T-helper 17 cell (primary cell): ENCODE measurements around the gene CD302. TPM values are rescaled to one million over a fixed set of nuclear protein-coding genes. Genes with fewer than 3 reads are reported as not detected.
A peak's percentile ranks its signal among the peaks of the same experiment; 100 is the strongest.
"Not testable (repeated sequence)": the region's sequence is repeated elsewhere in the genome, so short reads cannot be mapped to it uniquely, and the experiment has no call there.

ENCODE experiments used
- ATAC-seq: fragments of 150-1000 bp; cut with Tn5 transposase; 2 replicates; pipeline ENCODE4 v1.10.0; 2021; ENCODE audit warnings: mild to moderate bottlenecking, moderate library complexity
- DNase-seq, 3 donors: peaks; one replicate each; pipeline versions ENCODE4 v3.0.0 to v3.0.0-alpha.2; 2020 to 2021
- H3K9me3 ChIP-seq: one replicate; pipeline ENCODE4 v1.7.0; 2013; ENCODE audit warnings: low read length, mild to moderate bottlenecking; ENCODE audit not compliant: control insufficient read depth, poor library complexity, severe bottlenecking
- H3K27ac Mint-ChIP-seq: one replicate; pipeline ENCODE4 v1.8.0; 2022; ENCODE audit warnings: mild to moderate bottlenecking, moderate library complexity, mixed read lengths
- H3K27me3 Mint-ChIP-seq: one replicate; pipeline ENCODE4 v1.8.0; 2022; ENCODE audit warnings: mixed read lengths
- H3K36me3 Mint-ChIP-seq: one replicate; pipeline ENCODE4 v1.8.0; 2022; ENCODE audit warnings: low read depth, mixed read lengths
- H3K4me1 Mint-ChIP-seq: one replicate; pipeline ENCODE4 v1.8.0; 2022; ENCODE audit warnings: mild to moderate bottlenecking, mixed read lengths
- H3K4me3 Mint-ChIP-seq: one replicate; pipeline ENCODE4 v1.8.0; 2022; ENCODE audit warnings: mild to moderate bottlenecking, moderate library complexity, mixed read lengths
- total RNA-seq, 4 donors: library from RNA in 2 of 4; stranded (reverse) in 2 of 4; gene quantifications; one replicate each; pipeline ENCODE4 v1.2.3 and lab custom pipeline; 2022 to 2026

The CD302 gene
- 1 to 10 TPM; 1.5 to 3.0 TPM for total RNA-seq
- 1.5 to 2.4 reads per million in 2 donors for total RNA-seq (lab: John Stamatoyannopoulos, UW)

GRCh38 chr2:159797543-159798375 lies at the start of gene CD302:
Gene CD302, minus strand, starts transcription at chr2:159798208. Its CDS starts 10 bp downstream, at chr2:159798198.
- peak within 1 kb of the TSS; percentile 81 for H3K4me3 Mint-ChIP-seq
- ATAC-seq = peak; percentile 53
- peak within 1 kb of the TSS; percentile 29 for H3K27ac Mint-ChIP-seq
- peaks cover 10% of the 10 kb centered on the region for H3K4me1 Mint-ChIP-seq
- DNase-seq = peak in 2 of 3 donors; percentile 9 to 12
- peaks cover 16% of the 10 kb centered on the region for H3K27me3 Mint-ChIP-seq
- no peaks in the 10 kb centered on the region for H3K9me3 ChIP-seq
- H3K36me3 Mint-ChIP-seq = peaks cover 7% of the 10 kb centered on the region

GRCh38 chr2:159846564-159846963 lies 48.6 kb upstream of the CD302 start:
- ATAC-seq (no peak), DNase-seq (no peak)
- Mint-ChIP-seq H3K4me3 (no peak overlapping the region), H3K27ac (no peak overlapping the region), H3K27me3 (no peaks in the 10 kb centered on the region), H3K36me3 (peaks cover 12% of the 10 kb centered on the region), H3K4me1 (peaks cover 3% of the 10 kb centered on the region)
- no peaks in the 10 kb centered on the region for H3K9me3 ChIP-seq

- Mint-ChIP-seq H3K27me3 (no peaks in the 10 kb centered on the region), H3K36me3 (peaks cover 4% of the 10 kb centered on the region), H3K4me1 (no peaks in the 10 kb centered on the region), H3K4me3 (no peak overlapping the region), H3K27ac (no peak overlapping the region)
- no peak for ATAC-seq
- no peaks in the 10 kb centered on the region for H3K9me3 ChIP-seq
- no peak for DNase-seq
Measured at GRCh38 chr2:159840616-159841015, 42.6 kb upstream of the CD302 start.

- H3K4me3 Mint-ChIP-seq = no peak overlapping the region
- peaks cover 9% of the 10 kb centered on the region for H3K36me3 Mint-ChIP-seq
- H3K4me1 Mint-ChIP-seq = no peaks in the 10 kb centered on the region
- H3K27ac Mint-ChIP-seq = no peak overlapping the region
- no peak for DNase-seq
- no peaks in the 10 kb centered on the region for H3K9me3 ChIP-seq
- H3K27me3 Mint-ChIP-seq = no peaks in the 10 kb centered on the region
- ATAC-seq = no peak
Measured at GRCh38 chr2:159832858-159833257, 34.9 kb upstream of the CD302 start.

GRCh38 chr2:159832026-159832425 lies 34.0 kb upstream of the CD302 start:
- H3K9me3 ChIP-seq = no peaks in the 10 kb centered on the region
- H3K4me3 Mint-ChIP-seq = no peak overlapping the region
- no peak overlapping the region for H3K27ac Mint-ChIP-seq
- H3K36me3 Mint-ChIP-seq = peaks cover 9% of the 10 kb centered on the region
- ATAC-seq (no peak), DNase-seq (no peak)
- H3K4me1 Mint-ChIP-seq = no peaks in the 10 kb centered on the region
- H3K27me3 Mint-ChIP-seq = no peaks in the 10 kb centered on the region

- no peak overlapping the region for H3K27ac Mint-ChIP-seq
Measured at GRCh38 chr2:159829376-159829775, 31.4 kb upstream of the CD302 start.

GRCh38 chr2:159828738-159829137 lies 30.7 kb upstream of the CD302 start:
- no peaks in the 10 kb centered on the region for H3K9me3 ChIP-seq
- DNase-seq = no peak
- Mint-ChIP-seq H3K4me1 (peaks cover 8% of the 10 kb centered on the region), H3K27me3 (no peaks in the 10 kb centered on the region), H3K4me3 (no peak overlapping the region), H3K36me3 (peaks cover 13% of the 10 kb centered on the region), H3K27ac (no peak overlapping the region)
- no peak for ATAC-seq

More at GRCh38 chr2:159829376-159829775, 31.4 kb upstream of the CD302 start:
- ATAC-seq = no peak
- H3K9me3 ChIP-seq = no peaks in the 10 kb centered on the region
- H3K27me3 Mint-ChIP-seq = no peaks in the 10 kb centered on the region
- peaks cover 14% of the 10 kb centered on the region for H3K36me3 Mint-ChIP-seq
- no peak overlapping the region for H3K4me3 Mint-ChIP-seq
- peaks cover 8% of the 10 kb centered on the region for H3K4me1 Mint-ChIP-seq
- no peak for DNase-seq

GRCh38 chr2:159822478-159822833 lies 24.4 kb upstream of the CD302 start:
- not testable (repeated sequence) for H3K27me3 Mint-ChIP-seq, ATAC-seq, H3K4me3 Mint-ChIP-seq, DNase-seq, H3K4me1 Mint-ChIP-seq, H3K27ac Mint-ChIP-seq, H3K9me3 ChIP-seq
- peaks cover 20% of the 10 kb centered on the region for H3K36me3 Mint-ChIP-seq

- peaks cover 24% of the 10 kb centered on the region for H3K36me3 Mint-ChIP-seq
- DNase-seq, H3K4me3 Mint-ChIP-seq, H3K9me3 ChIP-seq, H3K27ac Mint-ChIP-seq, H3K27me3 Mint-ChIP-seq, H3K4me1 Mint-ChIP-seq, ATAC-seq: not testable (repeated sequence)
Measured at GRCh38 chr2:159821775-159822477, 23.9 kb upstream of the CD302 start.

GRCh38 chr2:159818940-159819339 lies 20.9 kb upstream of the CD302 start:
- ATAC-seq = no peak
- H3K4me1 Mint-ChIP-seq = no peaks in the 10 kb centered on the region
- no peak overlapping the region for H3K4me3 Mint-ChIP-seq
- no peaks in the 10 kb centered on the region for H3K9me3 ChIP-seq
- peaks cover 21% of the 10 kb centered on the region for H3K36me3 Mint-ChIP-seq
- H3K27ac Mint-ChIP-seq = no peak overlapping the region
- no peak for DNase-seq
- H3K27me3 Mint-ChIP-seq = no peaks in the 10 kb centered on the region

- no peak overlapping the region for H3K27ac Mint-ChIP-seq
Measured at GRCh38 chr2:159817283-159817682, 19.3 kb upstream of the CD302 start.

GRCh38 chr2:159811232-159811631 lies 13.2 kb upstream of the CD302 start:
- H3K9me3 ChIP-seq = no peaks in the 10 kb centered on the region
- no peaks in the 10 kb centered on the region for H3K4me1 Mint-ChIP-seq
- no peak overlapping the region for H3K27ac Mint-ChIP-seq
- no peak overlapping the region for H3K4me3 Mint-ChIP-seq
- ATAC-seq (no peak), DNase-seq (no peak)
- peaks cover 12% of the 10 kb centered on the region for H3K36me3 Mint-ChIP-seq
- H3K27me3 Mint-ChIP-seq = no peaks in the 10 kb centered on the region

More at GRCh38 chr2:159817283-159817682, 19.3 kb upstream of the CD302 start:
- no peak for ATAC-seq
- H3K4me3 Mint-ChIP-seq = no peak overlapping the region
- DNase-seq = no peak
- H3K36me3 Mint-ChIP-seq = peaks cover 22% of the 10 kb centered on the region
- H3K27me3 Mint-ChIP-seq = no peaks in the 10 kb centered on the region
- no peaks in the 10 kb centered on the region for H3K4me1 Mint-ChIP-seq
- no peaks in the 10 kb centered on the region for H3K9me3 ChIP-seq

- Mint-ChIP-seq H3K4me3 (no peak overlapping the region), H3K36me3 (peaks cover 12% of the 10 kb centered on the region)
- ATAC-seq = no peak
Measured at GRCh38 chr2:159808032-159808425, 10.0 kb upstream of the CD302 start.

More at GRCh38 chr2:159808032-159808425, 10.0 kb upstream of the CD302 start:
- peaks cover 2% of the 10 kb centered on the region for H3K4me1 Mint-ChIP-seq
- H3K9me3 ChIP-seq = no peaks in the 10 kb centered on the region
- no peak overlapping the region for H3K27ac Mint-ChIP-seq
- H3K27me3 Mint-ChIP-seq = no peaks in the 10 kb centered on the region
- no peak for DNase-seq
